GM15510 (cell line): Measurements from ENCODE around the gene CAPN7.

Experiments used
- POLR2A ChIP-seq: IDR thresholded peaks from 3 replicates; pipeline ENCODE4 v1.6.1; 2011; ENCODE audit warnings: borderline replicate concordance; ENCODE audit not compliant: insufficient read length; ENCODE audit errors: extremely low read depth

Gene CAPN7

GRCh38 chr3:15276028-15276724 lies 70.1 kb downstream of the CAPN7 start:
- TF ChIP-seq POLR2A: no peak

GRCh38 chr3:15277861-15278500 lies 71.9 kb downstream of the CAPN7 start:
- TF ChIP-seq POLR2A: no peak

- TF ChIP-seq POLR2A: no peak
Observed at GRCh38 chr3:15279205-15279604, 73.2 kb downstream of the CAPN7 start.

GRCh38 chr3:15279671-15280402 lies 73.8 kb downstream of the CAPN7 start:
- no peak for TF ChIP-seq POLR2A

- TF ChIP-seq POLR2A: no peak
Observed at GRCh38 chr3:15280853-15281532, 74.9 kb downstream of the CAPN7 start.

GRCh38 chr3:15281817-15282216 lies 75.8 kb downstream of the CAPN7 start:
- no peak for TF ChIP-seq POLR2A

GRCh38 chr3:15283702-15284101 lies 77.7 kb downstream of the CAPN7 start:
- TF ChIP-seq POLR2A: no peak

- no peak for TF ChIP-seq POLR2A
Observed at GRCh38 chr3:15284121-15284889, 78.3 kb downstream of the CAPN7 start.

- TF ChIP-seq POLR2A: no peak
Observed at GRCh38 chr3:15286022-15286421, 80.0 kb downstream of the CAPN7 start.

- TF ChIP-seq POLR2A: no peak
Observed at GRCh38 chr3:15287565-15288330, 81.7 kb downstream of the CAPN7 start.

GRCh38 chr3:15288331-15289035 lies 82.4 kb downstream of the CAPN7 start:
- no peak for TF ChIP-seq POLR2A

- no peak for TF ChIP-seq POLR2A
Observed at GRCh38 chr3:15289661-15290060, 83.6 kb downstream of the CAPN7 start.

- TF ChIP-seq POLR2A: no peak
Observed at GRCh38 chr3:15290736-15291135, 84.7 kb downstream of the CAPN7 start.

- TF ChIP-seq POLR2A: no peak
Observed at GRCh38 chr3:15291589-15292541, 85.8 kb downstream of the CAPN7 start.
